Measurements from ENCODE around the gene NRAP.

- TF ChIP-seq, protein P1, sequence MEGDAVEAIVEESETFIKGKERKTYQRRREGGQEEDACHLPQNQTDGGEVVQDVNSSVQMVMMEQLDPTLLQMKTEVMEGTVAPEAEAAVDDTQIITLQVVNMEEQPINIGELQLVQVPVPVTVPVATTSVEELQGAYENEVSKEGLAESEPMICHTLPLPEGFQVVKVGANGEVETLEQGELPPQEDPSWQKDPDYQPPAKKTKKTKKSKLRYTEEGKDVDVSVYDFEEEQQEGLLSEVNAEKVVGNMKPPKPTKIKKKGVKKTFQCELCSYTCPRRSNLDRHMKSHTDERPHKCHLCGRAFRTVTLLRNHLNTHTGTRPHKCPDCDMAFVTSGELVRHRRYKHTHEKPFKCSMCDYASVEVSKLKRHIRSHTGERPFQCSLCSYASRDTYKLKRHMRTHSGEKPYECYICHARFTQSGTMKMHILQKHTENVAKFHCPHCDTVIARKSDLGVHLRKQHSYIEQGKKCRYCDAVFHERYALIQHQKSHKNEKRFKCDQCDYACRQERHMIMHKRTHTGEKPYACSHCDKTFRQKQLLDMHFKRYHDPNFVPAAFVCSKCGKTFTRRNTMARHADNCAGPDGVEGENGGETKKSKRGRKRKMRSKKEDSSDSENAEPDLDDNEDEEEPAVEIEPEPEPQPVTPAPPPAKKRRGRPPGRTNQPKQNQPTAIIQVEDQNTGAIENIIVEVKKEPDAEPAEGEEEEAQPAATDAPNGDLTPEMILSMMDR (IDR thresholded peaks at IDR 0.05) = no peak
- no peak for TF ChIP-seq POLR2A (IDR thresholded peaks at IDR 0.05)
These were observed 124.1 kb downstream of the NRAP start for GRCh38 chr10:113539789-113540188.
